Thyroid gland (tissue), 4 donors: ENCODE results near the gene HEPACAM2. TPM values are rescaled to one million over a fixed set of nuclear protein-coding genes. Genes with fewer than 3 reads are reported as not detected.

Experiments used
- DNase-seq, 2 donors: peaks; one replicate each; pipeline ENCODE4 v3.0.0-alpha.2; 2019
- H3K27ac ChIP-seq, 3 donors: fragments of 200-600 bp; sonication (generic); 1 replicate in 2 of 3; 2 replicates in 1 of 3; pipeline ENCODE4 v1.5.1; 2016 to 2019; ENCODE audit warnings: mild to moderate bottlenecking in 1 of 3, moderate library complexity in 1 of 3
- H3K27me3 ChIP-seq: fragments of 200-600 bp; sonication (generic); one replicate; pipeline ENCODE4 v1.5.1; 2019
- H3K36me3 ChIP-seq, 2 donors: fragments of 200-600 bp; sonication (generic); one replicate each; pipeline ENCODE4 v1.5.1; 2016 to 2019
- H3K4me1 ChIP-seq, 2 donors: fragments of 200-600 bp; sonication (generic); one replicate each; pipeline ENCODE4 v1.5.1; 2017 to 2019
- H3K4me3 ChIP-seq, 3 donors: fragments of 200-600 bp; sonication (generic); replicated peaks in 1 of 3; 1 replicate in 2 of 3; 2 replicates in 1 of 3; pipeline ENCODE4 v1.5.1; 2016; ENCODE audit warnings: mild to moderate bottlenecking in 1 of 3
- H3K9me3 ChIP-seq: fragments of 200-600 bp; sonication (generic); one replicate; pipeline ENCODE4 v1.5.1; 2017
- CTCF ChIP-seq, 6 experiments: fragments of 200-600 bp in 3 of 6; fragments of 450-650 bp in 3 of 6; sonication (generic) in 3 of 6; IDR thresholded peaks; one replicate each; pipeline ENCODE4 v1.5.1; 2016 to 2019; ENCODE audit warnings: antibody characterized with exemption in 6 of 6, mild to moderate bottlenecking in 2 of 6, inconsistent platforms in 1 of 6, moderate library complexity in 1 of 6
- POLR2A ChIP-seq, 2 donors: fragments of 450-650 bp; IDR thresholded peaks; one replicate each; pipeline ENCODE4 v1.6.1; 2017; ENCODE audit warnings: antibody characterized with exemption in 2 of 2, mild to moderate bottlenecking in 2 of 2, moderate library complexity in 1 of 2
- WGBS, 2 donors: methylation state at CpG; one replicate each; pipeline ENCODE4 v1.1.5; 2017; 5-methylcytosine and 5-hydroxymethylcytosine counted together
- intact Hi-C: fragments of 100-400 bp; cut with DNase I; formaldehyde crosslinking; loops from one replicate; pipeline ENCODE4 v1.15.1; 2023
- total RNA-seq, 4 donors: library from RNA; depleted of rRNA; stranded (reverse); fragments of >200 nt; gene quantifications; one replicate each; pipeline ENCODE4 v1.2.3, GENCODE V29; 2016

Gene HEPACAM2
- total RNA-seq, 4 donors from 2014 or later, result 0.13 to 0.22 TPM; not detected in 2

DNA sequence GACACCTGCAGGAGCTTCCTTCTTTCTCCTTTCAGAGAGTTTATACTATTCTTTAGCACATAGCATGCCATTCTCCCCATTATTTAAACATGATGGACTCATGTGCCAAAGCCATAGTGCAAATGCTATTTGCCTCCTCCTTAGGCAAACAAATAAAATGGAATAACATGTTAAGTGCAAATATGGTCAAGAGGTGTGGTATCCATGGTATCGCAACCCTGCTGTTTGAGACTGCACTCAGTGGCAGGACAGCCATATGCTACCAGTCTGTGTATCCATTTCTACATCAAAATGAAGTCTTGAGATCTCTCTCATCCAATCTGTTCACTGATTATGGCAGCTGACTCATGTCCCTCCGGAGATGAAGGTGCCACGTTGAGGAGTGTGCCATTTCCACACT lies 22.8 kb downstream of the HEPACAM2 start:
- intact Hi-C loops, result no loop called here
- H3K4me3 ChIP-seq, result no peak overlapping the region
- TF ChIP-seq POLR2A (IDR thresholded peaks at IDR 0.05) (no peak), CTCF (IDR thresholded peaks at IDR 0.05) (no peak)
- H3K27me3 ChIP-seq, result no peaks in the 10 kb centered on the region
- WGBS, 2 donors, result 84 to 89% methylated on average over 3 of the region's 3 CpGs
- H3K4me1 ChIP-seq, result no peaks in the 10 kb centered on the region
- H3K36me3 ChIP-seq, result no peaks in the 10 kb centered on the region
- DNase-seq, result no peak
- no peak overlapping the region for H3K27ac ChIP-seq
- H3K9me3 ChIP-seq, result no peaks in the 10 kb centered on the region

- TF ChIP-seq POLR2A (IDR thresholded peaks at IDR 0.05) (no peak), CTCF (IDR thresholded peaks at IDR 0.05) (no peak)
- no peak overlapping the region for H3K27ac ChIP-seq
- no peaks in the 10 kb centered on the region for H3K4me1 ChIP-seq
- WGBS, 2 donors, result 69% methylated on average over 5 of the region's 5 CpGs
- intact Hi-C loops, result no loop called here
- H3K4me3 ChIP-seq, result no peak overlapping the region
- H3K27me3 ChIP-seq, result no peaks in the 10 kb centered on the region
- H3K36me3 ChIP-seq, result no peaks in the 10 kb centered on the region
- H3K9me3 ChIP-seq, result no peaks in the 10 kb centered on the region
- no peak for DNase-seq
Observed at GRCh38 chr7:93202594-93203250, 23.5 kb downstream of the HEPACAM2 start.

DNA sequence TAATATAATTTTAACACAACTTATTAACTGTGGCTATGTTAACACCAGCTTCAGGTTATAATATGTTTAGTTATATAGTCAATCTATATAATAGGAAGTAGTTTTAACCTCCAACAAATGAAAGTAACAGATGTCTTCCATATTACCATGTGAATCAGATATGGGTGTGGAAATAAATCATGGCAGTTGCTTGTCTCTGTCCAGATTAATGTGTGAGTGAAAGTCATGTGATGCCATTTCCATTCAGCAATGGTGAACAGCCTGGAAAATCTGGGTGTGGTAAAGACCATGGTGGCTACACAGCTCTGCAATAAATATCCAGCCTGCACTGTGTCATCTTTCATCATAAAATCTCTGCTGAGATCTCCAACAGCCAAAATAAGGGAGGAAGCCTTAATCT lies 27.8 kb downstream of the HEPACAM2 start:
- intact Hi-C loops, result no loop called here
- no peak overlapping the region for H3K27ac ChIP-seq
- TF ChIP-seq CTCF (IDR thresholded peaks at IDR 0.05) (no peak), POLR2A (IDR thresholded peaks at IDR 0.05) (no peak)
- H3K36me3 ChIP-seq, result no peaks in the 10 kb centered on the region
- no peak overlapping the region for H3K4me3 ChIP-seq
- DNase-seq, result no peak
- H3K27me3 ChIP-seq, result no peaks in the 10 kb centered on the region
- no peaks in the 10 kb centered on the region for H3K9me3 ChIP-seq
- no peaks in the 10 kb centered on the region for H3K4me1 ChIP-seq

DNA sequence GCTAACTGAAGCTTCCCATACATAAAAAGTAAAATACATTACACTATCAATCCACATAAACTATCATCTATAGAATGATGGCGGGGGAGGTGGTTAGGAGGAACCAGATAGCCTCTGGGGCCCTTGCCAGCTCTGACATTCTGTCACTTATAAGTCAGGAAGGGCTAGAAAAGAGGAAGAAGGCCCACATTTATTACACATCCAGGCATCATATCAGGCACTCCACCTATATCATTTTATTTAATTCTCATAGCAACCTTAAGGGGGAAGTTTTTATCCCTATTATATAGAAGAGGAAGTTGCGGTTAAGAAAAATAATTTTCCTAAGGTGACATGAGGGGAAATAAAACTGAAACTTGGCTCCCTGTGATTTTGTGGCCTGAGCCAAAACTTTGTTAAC lies 29.9 kb downstream of the HEPACAM2 start:
- Histone ChIP-seq H3K4me3 (no peak overlapping the region), H3K27ac (no peak overlapping the region), H3K27me3 (no peaks in the 10 kb centered on the region), H3K36me3 (no peaks in the 10 kb centered on the region), H3K4me1 (no peaks in the 10 kb centered on the region), H3K9me3 (no peaks in the 10 kb centered on the region)
- TF ChIP-seq POLR2A (IDR thresholded peaks at IDR 0.05) (no peak), CTCF (IDR thresholded peaks at IDR 0.05) (no peak)
- intact Hi-C loops, result no loop called here
- WGBS, 2 donors, result 81 to 84% methylated on average over 2 of the region's 2 CpGs
- no peak for DNase-seq

DNA sequence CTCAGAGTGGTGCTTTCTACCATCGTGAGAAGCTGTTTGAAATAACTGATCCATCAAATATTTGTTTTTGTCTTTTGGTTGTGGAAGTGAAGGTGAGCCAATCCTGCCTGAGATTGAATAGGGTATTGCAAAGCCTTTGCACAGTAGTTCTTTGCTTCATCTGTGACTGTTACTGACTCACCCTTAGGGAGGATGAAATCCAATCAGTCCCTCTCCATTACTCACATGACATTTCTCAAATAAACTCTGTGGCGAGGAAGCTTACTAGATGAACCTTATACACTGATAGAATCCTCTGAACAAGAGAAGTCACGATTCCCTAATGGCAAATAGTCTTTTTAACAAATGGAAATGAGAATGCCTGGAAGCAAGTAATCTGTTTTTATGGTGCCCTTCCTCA lies 31.9 kb downstream of the HEPACAM2 start:
- Histone ChIP-seq H3K36me3 (no peaks in the 10 kb centered on the region), H3K4me1 (no peaks in the 10 kb centered on the region), H3K27me3 (no peaks in the 10 kb centered on the region), H3K27ac (no peak overlapping the region), H3K9me3 (no peaks in the 10 kb centered on the region), H3K4me3 (no peak overlapping the region)
- 57 to 59% methylated on average over 3 of the region's 3 CpGs for WGBS, 2 donors
- DNase-seq, result no peak
- intact Hi-C loops, result no loop called here
- no peak for TF ChIP-seq CTCF (IDR thresholded peaks at IDR 0.05)
